Endodermal cell (in vitro differentiated cells): ENCODE data around the gene CLDN16. TPM values are rescaled to one million over a fixed set of nuclear protein-coding genes. Genes with fewer than 3 reads are reported as not detected.

Source experiments
- DNase-seq: peaks from one replicate; pipeline ENCODE4 v3.0.0-alpha.2; 2017
- H3K27ac ChIP-seq: 2 replicates; pipeline ENCODE4 v1.5.1; 2013; ENCODE audit warnings: mild to moderate bottlenecking, low read depth, low read length, moderate library complexity
- H3K27me3 ChIP-seq: 2 replicates; pipeline ENCODE4 v1.6.1; 2013; ENCODE audit warnings: mild to moderate bottlenecking, low read length, moderate library complexity; ENCODE audit not compliant: insufficient read depth, control insufficient read depth, poor library complexity, severe bottlenecking
- H3K36me3 ChIP-seq: 2 replicates; pipeline ENCODE4 v1.7.0; 2013; ENCODE audit warnings: mild to moderate bottlenecking, low read length, moderate library complexity; ENCODE audit not compliant: control insufficient read depth, insufficient read depth
- H3K4me1 ChIP-seq: one replicate; pipeline ENCODE4 v1.7.0; 2013; ENCODE audit warnings: low read length; ENCODE audit not compliant: control insufficient read depth, insufficient read depth
- H3K4me3 ChIP-seq: 2 replicates; pipeline ENCODE4 v1.5.1; 2013; ENCODE audit warnings: mild to moderate bottlenecking, low read length, moderate library complexity
- H3K9ac ChIP-seq: 2 replicates; pipeline ENCODE4 v1.6.1; 2013; ENCODE audit warnings: mild to moderate bottlenecking, low read length, moderate library complexity; ENCODE audit not compliant: poor library complexity, severe bottlenecking; ENCODE audit errors: extremely low read depth
- H3K9me3 ChIP-seq: 2 replicates; pipeline ENCODE4 v1.6.1; 2013; ENCODE audit warnings: mild to moderate bottlenecking, low read length, moderate library complexity; ENCODE audit not compliant: control insufficient read depth
- H3K27ac Mint-ChIP-seq: 2 replicates; pipeline ENCODE4 v1.8.0; 2020; ENCODE audit warnings: mixed read lengths
- H3K27me3 Mint-ChIP-seq: 2 replicates; pipeline ENCODE4 v1.8.0; 2021; ENCODE audit warnings: mild to moderate bottlenecking, mixed read lengths; ENCODE audit not compliant: insufficient read depth
- H3K36me3 Mint-ChIP-seq: 2 replicates; pipeline ENCODE4 v1.8.0; 2020; ENCODE audit warnings: low read depth, mixed read lengths
- H3K4me1 Mint-ChIP-seq: 2 replicates; pipeline ENCODE4 v1.8.0; 2020; ENCODE audit warnings: mixed read lengths
- H3K4me3 Mint-ChIP-seq: 2 replicates; pipeline ENCODE4 v1.8.0; 2020; ENCODE audit warnings: mild to moderate bottlenecking, moderate library complexity, mixed read lengths
- H3K9me3 Mint-ChIP-seq: 2 replicates; pipeline ENCODE4 v1.8.0; 2020; ENCODE audit warnings: mild to moderate bottlenecking, mixed read lengths
- WGBS, 2 experiments: methylation state at CpG; one replicate each; pipeline versions ENCODE4 v1.1.5 to v1.1.7; 2013; ENCODE audit warnings: missing lambda C conversion rate in 2 of 2, mixed read lengths in 1 of 2; ENCODE audit not compliant: insufficient coverage in 1 of 2, insufficient read length in 1 of 2; 5-methylcytosine and 5-hydroxymethylcytosine counted together
- total RNA-seq, 2 donors: library from RNA; stranded (reverse); fragmentation: NEBNext Ultra II Directional in 1 of 2; extraction: Animal tissue kit (Norgen Biotek cat#: 25700) in 1 of 2; gene quantifications; 2 replicates in 1 of 2; 3 replicates in 1 of 2; pipeline ENCODE4 v1.2.1, GENCODE V29; 2021
- TF ChIP-seq, protein P1 (sequence below): fragments of 200-600 bp; sonication (generic); conservative IDR thresholded peaks from 2 replicates; pipeline ENCODE4 v1.5.0; 2021; ENCODE audit warnings: antibody characterized with exemption, mild to moderate bottlenecking

Gene CLDN16
- total RNA-seq, 2 donors from 2014 or later, result 0.40 to 1.1 TPM

DNA sequence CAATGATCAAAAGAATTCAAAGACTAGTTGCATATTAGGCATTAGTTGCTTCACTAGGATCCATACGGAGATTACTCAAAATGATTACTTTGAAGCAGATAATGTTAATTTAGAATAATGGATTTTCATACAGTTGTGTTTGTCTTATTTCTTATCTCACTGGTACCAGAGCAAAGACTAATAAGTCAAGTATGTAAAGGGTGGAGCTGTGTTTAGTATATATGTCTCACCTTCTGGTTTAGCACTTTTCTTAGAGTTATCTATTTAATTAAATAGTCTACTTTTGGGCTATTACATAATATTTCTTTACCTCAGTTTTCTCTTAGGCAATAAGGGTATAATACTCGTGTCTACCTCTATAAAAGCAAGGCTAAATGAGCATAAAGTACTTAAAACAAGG, 42.9 kb downstream of the CLDN16 start:
- TF ChIP-seq, protein P1, sequence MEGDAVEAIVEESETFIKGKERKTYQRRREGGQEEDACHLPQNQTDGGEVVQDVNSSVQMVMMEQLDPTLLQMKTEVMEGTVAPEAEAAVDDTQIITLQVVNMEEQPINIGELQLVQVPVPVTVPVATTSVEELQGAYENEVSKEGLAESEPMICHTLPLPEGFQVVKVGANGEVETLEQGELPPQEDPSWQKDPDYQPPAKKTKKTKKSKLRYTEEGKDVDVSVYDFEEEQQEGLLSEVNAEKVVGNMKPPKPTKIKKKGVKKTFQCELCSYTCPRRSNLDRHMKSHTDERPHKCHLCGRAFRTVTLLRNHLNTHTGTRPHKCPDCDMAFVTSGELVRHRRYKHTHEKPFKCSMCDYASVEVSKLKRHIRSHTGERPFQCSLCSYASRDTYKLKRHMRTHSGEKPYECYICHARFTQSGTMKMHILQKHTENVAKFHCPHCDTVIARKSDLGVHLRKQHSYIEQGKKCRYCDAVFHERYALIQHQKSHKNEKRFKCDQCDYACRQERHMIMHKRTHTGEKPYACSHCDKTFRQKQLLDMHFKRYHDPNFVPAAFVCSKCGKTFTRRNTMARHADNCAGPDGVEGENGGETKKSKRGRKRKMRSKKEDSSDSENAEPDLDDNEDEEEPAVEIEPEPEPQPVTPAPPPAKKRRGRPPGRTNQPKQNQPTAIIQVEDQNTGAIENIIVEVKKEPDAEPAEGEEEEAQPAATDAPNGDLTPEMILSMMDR, result no peak
- 89 to 100% methylated on average over 1 to 2 of the region's 2 CpGs for WGBS, 2 experiments
- DNase-seq, result no peak
- Mint-ChIP-seq H3K27me3 (no peaks in the 10 kb centered on the region), H3K36me3 (no peaks in the 10 kb centered on the region), H3K4me1 (peaks cover 12% of the 10 kb centered on the region), H3K9me3 (peaks cover 9% of the 10 kb centered on the region), H3K4me3 (no peak overlapping the region), H3K27ac (no peak overlapping the region)
- H3K4me3 ChIP-seq, result no peak overlapping the region
- peaks cover 3% of the 10 kb centered on the region for H3K4me1 ChIP-seq
- no peak overlapping the region for H3K9ac ChIP-seq
- H3K36me3 ChIP-seq, result no peaks in the 10 kb centered on the region
- no peaks in the 10 kb centered on the region for H3K27me3 ChIP-seq
- H3K27ac ChIP-seq, result no peak overlapping the region
- peaks cover 12% of the 10 kb centered on the region for H3K9me3 ChIP-seq

DNA sequence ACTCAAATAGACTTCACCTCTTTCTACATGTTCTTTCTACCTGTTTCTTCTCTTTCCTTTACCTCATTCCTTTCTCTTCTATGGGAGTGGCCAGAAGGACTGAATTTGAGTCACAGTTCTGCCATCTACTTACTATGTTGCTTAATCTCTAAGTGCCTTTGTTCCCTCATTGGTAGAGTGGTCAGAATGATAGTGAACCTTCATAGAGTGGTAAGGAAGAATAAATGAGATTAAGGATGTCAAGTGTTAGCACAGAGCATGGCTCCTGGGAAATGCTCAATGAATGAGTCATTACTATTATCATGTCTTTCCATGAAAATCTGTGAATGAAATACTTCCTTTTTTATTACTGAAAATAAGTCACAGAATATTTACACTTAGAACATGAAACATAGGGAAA, 44.3 kb downstream of the CLDN16 start:
- H3K9me3 ChIP-seq, result peaks cover 12% of the 10 kb centered on the region
- H3K27me3 ChIP-seq, result no peaks in the 10 kb centered on the region
- Mint-ChIP-seq H3K9me3 (peaks cover 11% of the 10 kb centered on the region), H3K27me3 (no peaks in the 10 kb centered on the region), H3K36me3 (no peaks in the 10 kb centered on the region), H3K4me3 (no peak overlapping the region), H3K27ac (no peak overlapping the region), H3K4me1 (peaks cover 12% of the 10 kb centered on the region)
- H3K4me3 ChIP-seq, result peak overlapping the region; percentile 6
- TF ChIP-seq, protein P1, result no peak
- no peak for DNase-seq
- H3K9ac ChIP-seq, result no peak overlapping the region
- H3K27ac ChIP-seq, result no peak overlapping the region
- H3K36me3 ChIP-seq, result no peaks in the 10 kb centered on the region
- peaks cover 3% of the 10 kb centered on the region for H3K4me1 ChIP-seq

DNA sequence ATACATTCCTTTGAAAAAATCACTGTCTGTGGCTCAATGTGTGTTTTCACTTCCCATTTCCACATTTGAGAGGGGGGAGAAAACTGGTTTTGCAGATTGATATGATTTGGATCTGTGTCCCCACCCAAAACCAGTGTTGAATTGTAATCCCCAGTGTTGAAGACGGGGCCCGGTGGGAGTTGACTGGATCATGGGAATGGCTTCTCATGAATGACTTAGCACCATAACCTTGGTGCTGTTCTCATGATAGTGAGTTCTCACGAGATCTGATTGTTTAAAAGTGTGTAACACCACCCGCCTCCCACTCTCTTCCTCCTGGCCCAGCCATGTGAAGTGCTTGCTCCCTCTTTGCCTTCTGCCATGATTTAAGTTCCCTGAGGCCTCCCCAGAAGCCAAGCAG, 45.7 kb downstream of the CLDN16 start:
- peaks cover 12% of the 10 kb centered on the region for H3K9me3 Mint-ChIP-seq
- Histone ChIP-seq H3K27ac (no peak overlapping the region), H3K9ac (no peak overlapping the region), H3K9me3 (peaks cover 12% of the 10 kb centered on the region), H3K27me3 (no peaks in the 10 kb centered on the region), H3K4me1 (peaks cover 3% of the 10 kb centered on the region), H3K36me3 (no peaks in the 10 kb centered on the region), H3K4me3 (no peak overlapping the region)
- WGBS, 2 experiments, result 94 to 98% methylated on average over 4 of the region's 4 CpGs
- no peaks in the 10 kb centered on the region for H3K27me3 Mint-ChIP-seq
- no peak for DNase-seq
- H3K36me3 Mint-ChIP-seq, result no peaks in the 10 kb centered on the region
- H3K4me3 Mint-ChIP-seq, result no peak overlapping the region
- peaks cover 12% of the 10 kb centered on the region for H3K4me1 Mint-ChIP-seq
- no peak overlapping the region for H3K27ac Mint-ChIP-seq
- TF ChIP-seq, protein P1, result no peak
